OCI-LY1 (cell line): ENCODE data around the gene ST7.

Experiments used
- H2AFZ ChIP-seq: fragments of 200-600 bp; sonication (generic), shearing (Covaris generic); 2 replicates; pipeline ENCODE4 v1.6.0; 2014; ENCODE audit warnings: antibody characterized with exemption, mild to moderate bottlenecking, low read length
- H3F3A ChIP-seq: fragments of 200-600 bp; sonication (generic), shearing (Covaris generic); 2 replicates; pipeline ENCODE4 v1.6.0; 2014; ENCODE audit warnings: mild to moderate bottlenecking, antibody characterized with exemption, low read length, moderate library complexity; ENCODE audit not compliant: insufficient read depth
- H3K27ac ChIP-seq: fragments of 200-600 bp; sonication (generic); 2 replicates; pipeline ENCODE4 v1.5.1; 2014; ENCODE audit warnings: low read length, mixed run types, mild to moderate bottlenecking, low read depth; ENCODE audit not compliant: poor library complexity, severe bottlenecking
- H3K27me3 ChIP-seq: fragments of 200-600 bp; sonication (generic); 2 replicates; pipeline ENCODE4 v1.6.0; 2014; ENCODE audit warnings: antibody characterized with exemption, mild to moderate bottlenecking, low read length, moderate library complexity; ENCODE audit not compliant: insufficient read depth
- H3K36me3 ChIP-seq: fragments of 200-600 bp; sonication (generic); 2 replicates; pipeline ENCODE4 v1.6.1; 2014; ENCODE audit warnings: mild to moderate bottlenecking, antibody characterized with exemption, low read length, moderate library complexity, mixed read lengths; ENCODE audit not compliant: insufficient read depth
- H3K4me1 ChIP-seq: fragments of 200-600 bp; sonication (generic); 2 replicates; pipeline ENCODE4 v1.5.1; 2014; ENCODE audit warnings: mild to moderate bottlenecking, low read length, moderate library complexity; ENCODE audit not compliant: insufficient read depth, severe bottlenecking
- H3K4me2 ChIP-seq: fragments of 200-600 bp; sonication (generic), shearing (Covaris generic); 2 replicates; pipeline ENCODE4 v1.6.1; 2014; ENCODE audit warnings: low read length
- H3K4me3 ChIP-seq: fragments of 200-600 bp; sonication (generic); 2 replicates; pipeline ENCODE4 v1.5.1; 2014; ENCODE audit warnings: low read length, low read depth, mild to moderate bottlenecking, mixed read lengths; ENCODE audit not compliant: poor library complexity, severe bottlenecking
- H3K79me2 ChIP-seq: fragments of 200-600 bp; shearing (Covaris generic); 2 replicates; pipeline ENCODE4 v1.6.1; 2016; ENCODE audit warnings: mixed run types, low read length, mixed read lengths; ENCODE audit not compliant: insufficient read depth
- H3K9ac ChIP-seq: fragments of 200-600 bp; sonication (generic), shearing (Covaris generic); 2 replicates; pipeline ENCODE4 v1.6.1; 2014; ENCODE audit warnings: mild to moderate bottlenecking, low read length, mixed read lengths
- H3K9me2 ChIP-seq: fragments of 200-600 bp; sonication (generic), shearing (Covaris generic); 2 replicates; pipeline ENCODE4 v1.6.1; 2014; ENCODE audit warnings: low read depth, mild to moderate bottlenecking, low read length, mixed read lengths
- H3K9me3 ChIP-seq: fragments of 200-600 bp; shearing (Covaris generic); 2 replicates; pipeline ENCODE4 v1.6.1; 2014; ENCODE audit warnings: low read length, mixed read lengths
- H4K20me1 ChIP-seq: fragments of 200-600 bp; sonication (generic), shearing (Covaris generic); 2 replicates; pipeline ENCODE4 v1.6.0; 2016; ENCODE audit warnings: mild to moderate bottlenecking, low read length; ENCODE audit not compliant: insufficient read depth
- CTCF ChIP-seq: fragments of 200-600 bp; sonication (generic), shearing (Covaris generic); IDR thresholded peaks from 2 replicates; pipeline ENCODE4 v1.5.1; 2017; ENCODE audit warnings: mild to moderate bottlenecking, antibody characterized with exemption, low read length, moderate library complexity, mixed read lengths
- EZH2 ChIP-seq: fragments of 200-600 bp; sonication (generic), shearing (Covaris generic); IDR thresholded peaks from 2 replicates; pipeline ENCODE4 v1.8.0; 2017; ENCODE audit warnings: borderline replicate concordance, mixed run types, mild to moderate bottlenecking, antibody characterized with exemption, low read length, moderate library complexity, mixed read lengths

ST7 gene

GRCh38 chr7:116911801-116912200 lies 41.5 kb upstream of the ST7 start:
- Histone ChIP-seq H4K20me1 (no peaks in the 10 kb centered on the region), H3K36me3 (peaks cover 93% of the 10 kb centered on the region), H2AFZ (no peak overlapping the region), H3K9me2 (no peaks in the 10 kb centered on the region), H3K4me3 (no peak overlapping the region), H3K79me2 (no peaks in the 10 kb centered on the region), H3K4me1 (no peaks in the 10 kb centered on the region), H3K27ac (no peak overlapping the region), H3K27me3 (no peaks in the 10 kb centered on the region), H3K4me2 (no peak overlapping the region), H3K9me3 (no peaks in the 10 kb centered on the region), H3K9ac (no peak overlapping the region), H3F3A (no peaks in the 10 kb centered on the region)
- TF ChIP-seq CTCF: no peak
- no peak for TF ChIP-seq EZH2

- no peak overlapping the region for H3K27ac ChIP-seq
- TF ChIP-seq EZH2: no peak
- TF ChIP-seq CTCF: no peak
Observed at GRCh38 chr7:116912269-116912909, 40.9 kb upstream of the ST7 start.

DNA sequence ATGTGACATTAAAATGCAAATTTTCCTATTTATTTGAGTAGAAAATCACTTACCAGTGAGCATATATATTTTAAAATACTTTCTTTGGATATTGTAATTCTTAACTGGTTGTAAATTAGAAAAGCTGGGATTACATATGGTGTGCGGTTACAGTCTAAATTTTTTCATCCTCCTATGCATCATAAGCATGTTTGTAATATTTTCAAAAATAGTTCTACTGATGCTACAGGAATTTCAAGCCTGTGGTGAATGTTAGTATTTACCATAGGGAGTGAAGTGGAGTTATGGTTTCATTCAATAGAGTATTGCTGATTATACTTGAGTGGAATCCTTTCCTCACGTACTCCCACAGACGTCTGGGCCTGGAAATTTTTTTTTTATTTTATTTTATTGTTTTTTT lies 34.6 kb upstream of the ST7 start:
- Histone ChIP-seq H3K27me3 (no peaks in the 10 kb centered on the region), H4K20me1 (no peaks in the 10 kb centered on the region), H3K9me2 (no peaks in the 10 kb centered on the region), H3F3A (no peaks in the 10 kb centered on the region), H3K27ac (no peak overlapping the region), H3K4me2 (no peak overlapping the region), H3K79me2 (no peaks in the 10 kb centered on the region), H2AFZ (no peak overlapping the region), H3K9me3 (no peaks in the 10 kb centered on the region), H3K36me3 (peaks cover 44% of the 10 kb centered on the region), H3K4me3 (no peak overlapping the region), H3K9ac (no peak overlapping the region), H3K4me1 (no peaks in the 10 kb centered on the region)
- TF ChIP-seq CTCF (no peak), EZH2 (no peak)

More at GRCh38 chr7:116912269-116912909, 40.9 kb upstream of the ST7 start:
- Histone ChIP-seq H3K4me2 (no peak overlapping the region), H3F3A (no peaks in the 10 kb centered on the region), H4K20me1 (no peaks in the 10 kb centered on the region), H3K79me2 (no peaks in the 10 kb centered on the region), H3K4me3 (no peak overlapping the region), H3K9me2 (no peaks in the 10 kb centered on the region), H3K27me3 (no peaks in the 10 kb centered on the region), H3K36me3 (peaks cover 93% of the 10 kb centered on the region), H3K9me3 (no peaks in the 10 kb centered on the region), H3K4me1 (no peaks in the 10 kb centered on the region), H2AFZ (no peak overlapping the region), H3K9ac (no peak overlapping the region)
